OCI-LY7 (cell line): ENCODE measurements around the gene BCDIN3D. TPM values are rescaled to one million over a fixed set of nuclear protein-coding genes. Genes with fewer than 3 reads are reported as not detected.

Experiments used
- BruUV-seq: library from RNA; stranded (reverse); fragments of 400-500 nt; replicated peaks from 2 replicates; lab custom pipeline; 2021; lab: Mats Ljungman, UMichigan
- CTCF ChIA-PET: fragments of 300-600 bp; sonication (Branson Sonifier 250); formaldehyde crosslinking; loops from one replicate; lab custom pipeline; 2022; ENCODE audit warnings: antibody characterized with exemption; ENCODE audit not compliant: unreplicated experiment; lab: Charles Lee
- POLR2A ChIA-PET: fragments of 300-600 bp; sonication (Branson Sonifier 250); formaldehyde crosslinking; loops from one replicate; lab custom pipeline; 2022; ENCODE audit warnings: antibody characterized with exemption; lab: Charles Lee
- DNase-seq: peaks from one replicate; pipeline ENCODE4 v3.0.0-alpha.2; 2015; ENCODE audit warnings: low spot score
- H2AFZ ChIP-seq: fragments of 200-600 bp; sonication (generic), shearing (Covaris generic); 2 replicates; pipeline ENCODE4 v1.6.1; 2014; ENCODE audit warnings: mild to moderate bottlenecking, antibody characterized with exemption, low read length, moderate library complexity
- H3K27ac ChIP-seq: fragments of 200-600 bp; sonication (generic); 2 replicates; pipeline ENCODE4 v1.5.1; 2014; ENCODE audit warnings: mixed run types, low read depth, mild to moderate bottlenecking, moderate library complexity, low read length, inconsistent platforms; ENCODE audit not compliant: poor library complexity, severe bottlenecking
- H3K36me3 ChIP-seq: fragments of 200-600 bp; sonication (generic); 2 replicates; pipeline ENCODE4 v1.6.1; 2014; ENCODE audit warnings: mild to moderate bottlenecking, antibody characterized with exemption, low read length, moderate library complexity, mixed read lengths; ENCODE audit not compliant: insufficient read depth
- H3K4me1 ChIP-seq: fragments of 200-600 bp; sonication (generic); 2 replicates; pipeline ENCODE4 v1.5.1; 2014; ENCODE audit warnings: mild to moderate bottlenecking, low read length; ENCODE audit not compliant: insufficient read depth, poor library complexity, severe bottlenecking
- H3K4me2 ChIP-seq: fragments of 200-600 bp; sonication (generic); 2 replicates; pipeline ENCODE4 v1.6.1; 2014; ENCODE audit warnings: mild to moderate bottlenecking, low read length
- H3K4me3 ChIP-seq: fragments of 200-600 bp; sonication (generic); 2 replicates; pipeline ENCODE4 v1.5.1; 2014; ENCODE audit warnings: mild to moderate bottlenecking, low read depth, low read length; ENCODE audit not compliant: poor library complexity, severe bottlenecking
- H3K79me2 ChIP-seq: fragments of 200-600 bp; sonication (generic); 2 replicates; pipeline ENCODE4 v1.6.1; 2016; ENCODE audit warnings: low read depth, mild to moderate bottlenecking, low read length, moderate library complexity, mixed read lengths; ENCODE audit not compliant: insufficient read depth
- H3K9me2 ChIP-seq: fragments of 200-600 bp; sonication (generic); 2 replicates; pipeline ENCODE4 v1.6.1; 2016; ENCODE audit warnings: mild to moderate bottlenecking, low read length, mixed read lengths; ENCODE audit not compliant: insufficient read depth
- H3K9me3 ChIP-seq: fragments of 200-600 bp; sonication (generic); 2 replicates; pipeline ENCODE4 v1.6.1; 2014; ENCODE audit warnings: mild to moderate bottlenecking, mixed run types, low read length, mixed read lengths
- H4K20me1 ChIP-seq: fragments of 200-600 bp; sonication (generic); 2 replicates; pipeline ENCODE4 v1.6.1; 2014; ENCODE audit warnings: mild to moderate bottlenecking, antibody characterized with exemption, low read length, moderate library complexity, mixed read lengths; ENCODE audit not compliant: insufficient read depth
- CTCF ChIP-seq: fragments of 200-600 bp; sonication (generic); conservative IDR thresholded peaks from 2 replicates; pipeline ENCODE4 v1.5.1; 2014; ENCODE audit warnings: mild to moderate bottlenecking, antibody characterized with exemption, low read length, moderate library complexity, mixed read lengths
- EZH2phosphoT487 ChIP-seq: fragments of 200-600 bp; sonication (generic); IDR thresholded peaks from 2 replicates; pipeline ENCODE4 v1.6.1; 2018; ENCODE audit warnings: low read depth, borderline replicate concordance, mild to moderate bottlenecking, mixed run types, antibody characterized with exemption, low read length, moderate library complexity, mixed read lengths
- intact Hi-C: fragments of 100-400 bp; cut with micrococcal nuclease; formaldehyde crosslinking; loops from one replicate; pipeline ENCODE4 v1.10.0; 2022; ENCODE audit not compliant: unreplicated experiment
- total RNA-seq, 2 experiments: library from RNA; depleted of rRNA in 1 of 2; stranded (reverse); fragments of >200 nt in 1 of 2; shearing (Covaris generic) in 1 of 2; gene quantifications; 2 replicates each; pipeline ENCODE4 v1.2.3, GENCODE V29; 2014 to 2022

Gene BCDIN3D
- total RNA-seq, 2 experiments from 2014 or later, result 8.4 to 10.1 TPM

GRCh38 chr12:49846032-49846431 is 3.1 kb upstream of the BCDIN3D start:
- Histone ChIP-seq H3K4me3 (no peak overlapping the region), H3K4me2 (no peak overlapping the region), H3K9me2 (no peaks in the 10 kb centered on the region), H3K27ac (no peak overlapping the region), H3K9me3 (no peaks in the 10 kb centered on the region), H3K36me3 (no peaks in the 10 kb centered on the region), H4K20me1 (no peaks in the 10 kb centered on the region), H2AFZ (no peak overlapping the region), H3K4me1 (peaks cover 34% of the 10 kb centered on the region), H3K79me2 (peaks cover 13% of the 10 kb centered on the region; the same call in 1 of the 2 replicates)
- no TSS peak for BruUV-seq
- POLR2A ChIA-PET, result interaction anchor here (1.6 kb wide), 1 partner anchor 28 kb away, joined by 3 read pairs; no protein-coding TSS in a partner anchor
- CTCF ChIA-PET, result interaction anchor here (0.6 kb wide), 1 partner anchor 69 kb away, joined by 3 read pairs; no protein-coding TSS in a partner anchor
- DNase-seq, result no peak
- intact Hi-C loops, result no loop called here
- TF ChIP-seq CTCF (no peak), EZH2phosphoT487 (no peak)

- H3K9me2 ChIP-seq, result no peaks in the 10 kb centered on the region
- CTCF ChIA-PET, result interaction anchor here (1.0 kb wide), 1 partner anchor 24 kb away, joined by 3 read pairs; no protein-coding TSS in a partner anchor
- H3K4me2 ChIP-seq, result peak overlapping the region; percentile 96
- intact Hi-C loops, result loop anchor here (5.0 kb wide), 2 partner anchors 222 to 378 kb away; partner anchors contain the start of gene PRPF40B
- no peaks in the 10 kb centered on the region for H3K36me3 ChIP-seq
- peak overlapping the region; percentile 96; the same call in 1 of the 2 replicates for H2AFZ ChIP-seq
- no peaks in the 10 kb centered on the region for H3K9me3 ChIP-seq
- H3K4me3 ChIP-seq, result peak overlapping the region; percentile 92
- H4K20me1 ChIP-seq, result no peaks in the 10 kb centered on the region
- H3K4me1 ChIP-seq, result peaks cover 34% of the 10 kb centered on the region
- no TSS peak for BruUV-seq
- TF ChIP-seq EZH2phosphoT487, result no peak
- no peak for TF ChIP-seq CTCF
- H3K27ac ChIP-seq, result no peak overlapping the region
- POLR2A ChIA-PET, result interaction anchor here (0.6 to 2.0 kb wide), 4 partner anchors 15 to 134 kb away, joined by 3 to 5 read pairs (median 4); partner anchors contain the start of gene NCKAP5L
- peaks cover 14% of the 10 kb centered on the region; the same call in 1 of the 2 replicates for H3K79me2 ChIP-seq
- DNase-seq, result no peak
Measured at GRCh38 chr12:49843876-49844437, 1.1 kb upstream of the BCDIN3D start.
